ENCODE data around the gene RAX2. TPM values are rescaled to one million over a fixed set of nuclear protein-coding genes. Genes with fewer than 3 reads are reported as not detected.

RAX2 gene
- total RNA-seq, 8 experiments from 2014 or later = 0.05 to 1.00 (median 0.21) TPM; not detected in 1

DNA sequence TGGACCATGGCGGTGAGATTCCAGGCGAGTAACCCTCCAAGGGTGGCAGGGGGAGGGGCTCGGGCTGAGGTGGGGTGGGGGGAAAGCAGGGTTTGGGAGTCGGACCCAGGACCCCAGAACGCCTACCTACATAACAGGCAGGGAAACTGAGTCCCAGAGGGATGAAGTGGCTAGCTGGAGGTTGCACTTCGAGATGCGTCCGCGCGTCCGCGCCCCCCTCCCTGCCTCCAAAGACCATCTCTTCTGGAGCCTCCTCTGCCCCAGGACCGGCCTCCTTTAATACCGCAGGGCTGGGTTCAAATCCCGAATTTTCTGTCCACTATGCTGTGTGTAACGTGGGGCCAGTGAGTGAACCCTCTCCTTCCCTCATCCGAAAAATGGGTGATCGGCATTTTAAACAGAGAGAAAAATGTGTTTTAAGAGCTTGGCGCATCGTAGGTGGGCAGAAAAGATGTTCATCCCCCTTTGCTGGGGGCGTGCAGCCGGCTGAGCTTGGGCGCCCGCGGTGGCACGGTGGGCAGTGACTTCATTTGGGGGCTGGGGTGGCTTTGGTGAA lies 50.1 kb downstream of the RAX2 start:
- H3K27ac ChIP-seq = no peak overlapping the region
- H3K4me1 ChIP-seq (replicated peaks in 1 of 2) = peaks cover 0 to 3% of the 10 kb centered on the region in 2 donors
- ATAC-seq (replicated peaks in 6 of 8) = no peak
- H3K4me3 ChIP-seq = no peak overlapping the region
- WGBS, 10 experiments = 0 to 27% (median 5%) methylated on average over 1 to 11 of the region's 26 CpGs; no CpG with 5 or more reads in 4 of the 10 experiments
- in situ Hi-C loops (cut with MboI; ENCODE audit: low pct_unique_long_range_greater_than_20kb in 2 of 9, low sequenced_read_pairs in 9 of 9, unreplicated experiment in 9 of 9) = loop anchor here in 1 of 9 experiments (25.0 kb wide), 1 partner anchor 160 kb away; the partner anchor contains the start of genes HMG20B and MFSD12

DNA sequence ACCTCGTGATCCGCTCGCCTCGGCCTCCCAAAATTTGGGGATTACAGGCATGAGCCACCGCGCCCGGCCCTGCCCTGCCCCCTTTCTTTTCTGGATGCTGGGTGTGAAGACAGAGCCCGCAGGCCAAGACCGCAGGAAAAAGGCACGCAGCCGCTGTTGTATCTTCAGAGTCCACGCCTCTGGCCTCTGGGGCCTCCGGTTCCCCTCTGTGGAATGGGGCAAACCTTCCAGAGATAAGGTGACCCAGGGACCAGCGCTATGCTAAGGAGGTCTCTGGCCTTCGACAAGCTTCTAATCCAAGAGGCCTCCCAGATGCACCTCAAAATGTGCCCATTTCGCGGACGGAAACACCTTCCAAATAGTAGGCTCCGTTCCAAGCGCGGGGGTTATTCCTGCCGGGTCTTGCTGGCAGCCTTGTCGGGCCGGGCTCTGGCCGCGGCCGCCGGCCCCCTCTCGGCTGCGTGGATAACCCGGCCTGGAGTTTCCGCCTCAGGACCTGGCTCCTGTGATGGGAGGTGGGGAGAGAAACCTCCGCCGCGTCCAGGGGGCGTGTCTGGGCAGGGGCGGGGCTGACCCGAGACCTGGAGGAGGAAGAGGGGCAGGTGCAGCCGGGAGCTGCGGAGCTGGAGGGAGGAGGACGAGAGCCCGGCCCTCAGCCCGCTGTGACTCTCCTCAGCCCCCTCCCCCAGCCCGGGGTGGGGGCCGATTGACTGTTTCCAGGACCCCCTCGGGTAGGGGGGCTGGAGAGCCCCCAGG lies 50.7 kb downstream of the RAX2 start:
- Histone ChIP-seq H3K27ac (no peak overlapping the region), H3K4me3 (no peak overlapping the region), H3K4me1 (replicated peaks in 1 of 2) (peaks cover 0 to 3% of the 10 kb centered on the region in 2 donors)
- in situ Hi-C loops (cut with MboI; ENCODE audit: low pct_unique_long_range_greater_than_20kb in 2 of 9, low sequenced_read_pairs in 9 of 9, unreplicated experiment in 9 of 9) = loop anchor here in 1 of 9 experiments (25.0 kb wide), 1 partner anchor 159 kb away; the partner anchor contains the start of genes HMG20B and MFSD12
- 44 to 90% (median 53%) methylated on average over 4 to 16 of the region's 46 CpGs; no CpG with 5 or more reads in 4 of the 10 experiments for WGBS, 10 experiments
- ATAC-seq (replicated peaks in 6 of 8) = peak; percentile 45 to 80 (median 67)

DNA sequence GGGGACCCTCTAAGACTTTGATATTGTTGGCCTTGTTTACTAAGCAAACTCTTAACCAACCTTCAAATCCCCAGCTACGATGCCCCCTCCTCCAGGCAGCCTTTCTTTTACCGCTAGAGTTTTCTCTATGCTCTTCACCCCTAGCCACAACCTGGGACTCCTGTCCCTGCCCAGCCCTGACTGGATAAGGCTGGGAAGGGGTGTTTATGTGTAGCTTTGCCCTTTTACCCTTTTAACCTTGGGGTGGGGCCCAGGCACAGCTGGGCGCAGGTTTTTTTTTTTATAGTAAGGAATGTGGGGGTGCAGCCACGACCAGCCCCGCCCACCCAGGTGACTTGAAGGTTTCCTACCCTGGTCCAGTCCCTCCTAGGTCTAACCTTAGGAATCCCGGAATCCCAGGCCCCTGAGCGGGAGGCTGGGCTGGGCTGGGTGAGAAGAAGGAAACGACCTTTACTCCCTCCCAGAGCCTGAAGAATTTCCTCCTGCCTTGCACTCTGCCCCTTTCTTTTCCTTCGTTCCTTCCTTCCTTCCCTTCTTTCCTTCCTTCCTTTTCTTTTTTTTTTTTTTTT lies 51.6 kb downstream of the RAX2 start:
- in situ Hi-C loops (cut with MboI; ENCODE audit: low pct_unique_long_range_greater_than_20kb in 2 of 9, low sequenced_read_pairs in 9 of 9, unreplicated experiment in 9 of 9) = loop anchor here in 1 of 9 experiments (25.0 kb wide), 1 partner anchor 158 kb away; the partner anchor contains the start of genes HMG20B and MFSD12
- no peak for ATAC-seq (replicated peaks in 6 of 8)
- Histone ChIP-seq H3K27ac (no peak overlapping the region), H3K4me1 (replicated peaks in 1 of 2) (peaks cover 0 to 3% of the 10 kb centered on the region in 2 donors), H3K4me3 (no peak overlapping the region)
- 10 to 70% (median 30%) methylated on average over 1 to 8 of the region's 9 CpGs; no CpG with 5 or more reads in 3 of the 10 experiments for WGBS, 10 experiments

DNA sequence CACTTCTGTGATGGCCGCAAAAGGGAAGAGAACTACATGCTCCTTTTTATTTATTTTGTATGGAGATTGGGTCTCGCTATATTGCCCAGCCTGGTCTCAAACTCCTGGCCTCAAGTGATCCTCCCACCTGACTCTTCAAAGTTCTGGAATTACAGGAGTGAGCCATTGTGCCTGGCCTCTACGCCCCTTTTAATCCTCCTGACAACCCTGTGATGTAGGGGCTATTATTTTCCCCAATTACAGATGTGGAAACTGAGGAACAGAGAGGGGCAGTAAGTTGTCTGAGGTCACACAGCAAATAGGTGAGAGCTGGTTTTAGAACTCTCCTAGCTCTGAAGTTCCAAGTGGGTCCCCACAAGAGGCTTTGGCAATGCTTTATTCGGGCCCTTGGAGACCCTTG lies 52.2 kb downstream of the RAX2 start:
- in situ Hi-C loops (cut with MboI; ENCODE audit: low pct_unique_long_range_greater_than_20kb in 2 of 9, low sequenced_read_pairs in 9 of 9, unreplicated experiment in 9 of 9) = loop anchor here in 1 of 9 experiments (25.0 kb wide), 1 partner anchor 158 kb away; the partner anchor contains the start of genes HMG20B and MFSD12
- ATAC-seq (replicated peaks in 6 of 8) = no peak
- Histone ChIP-seq H3K4me3 (no peak overlapping the region), H3K27ac (no peak overlapping the region), H3K4me1 (replicated peaks in 1 of 2) (peaks cover 0 to 3% of the 10 kb centered on the region in 2 donors)
- 50 to 100% (median 82%) methylated on average over 1 to 2 of the region's 4 CpGs; no CpG with 5 or more reads in 6 of the 10 experiments for WGBS, 10 experiments

Other genes starting within 250 kb of the RAX2 start
- 1 to 10 TPM in 4 of 8 experiments, under 1 TPM in 4; 0.50 to 4.3 (median 0.99) TPM for gene TEKTIP1, start 233.1 kb downstream of the RAX2 start, total RNA-seq
- gene MFSD12, start 214.6 kb downstream of the RAX2 start, total RNA-seq = 10 to 100 TPM; 21.9 to 87.4 (median 44.0) TPM
- 100 to 1,000 TPM in 1 of 8 experiments, 10 to 100 TPM in 7; 17.0 to 122 (median 35.3) TPM for gene HMG20B, start 199.3 kb downstream of the RAX2 start, total RNA-seq
- under 1 TPM in 7 of 8 experiments, not detected in 1; 0.05 to 0.84 (median 0.14) TPM for gene GIPC3, start 186.8 kb downstream of the RAX2 start, total RNA-seq
- gene TBXA2R, start 165.4 kb downstream of the RAX2 start, total RNA-seq = under 1 TPM in 7 of 8 experiments, not detected in 1; 0.07 to 0.62 (median 0.36) TPM
- 10 to 100 TPM; 11.7 to 23.0 (median 15.7) TPM for gene CACTIN, start 145.4 kb downstream of the RAX2 start, total RNA-seq
- 10 to 100 TPM in 6 of 8 experiments, 1 to 10 TPM in 2; 6.7 to 21.4 (median 13.7) TPM for gene PIP5K1C, start 71.8 kb downstream of the RAX2 start, total RNA-seq
- 1 to 10 TPM in 2 of 8 experiments, under 1 TPM in 3, not detected in 3; 0.41 to 7.4 (median 0.96) TPM for gene TJP3, start 63.8 kb downstream of the RAX2 start, total RNA-seq
- gene APBA3, start 10.5 kb downstream of the RAX2 start, total RNA-seq = 10 to 100 TPM; 12.3 to 26.3 (median 16.8) TPM
- gene MRPL54, start 9.5 kb downstream of the RAX2 start, total RNA-seq = 100 to 1,000 TPM in 1 of 8 experiments, 10 to 100 TPM in 7; 62.6 to 106 (median 86.6) TPM
- gene MATK, start 14.2 kb upstream of the RAX2 start, total RNA-seq = 1 to 10 TPM in 4 of 8 experiments, under 1 TPM in 4; 0.29 to 1.8 (median 1.0) TPM
- 10 to 100 TPM in 1 of 8 experiments, 1 to 10 TPM in 6, under 1 TPM in 1; 0.36 to 11.7 (median 7.2) TPM for gene ZFR2, start 96.8 kb upstream of the RAX2 start, total RNA-seq
- gene ATCAY, start 108.5 kb upstream of the RAX2 start, total RNA-seq = 10 to 100 TPM in 5 of 8 experiments, under 1 TPM in 2, not detected in 1; 0.10 to 58.2 (median 48.6) TPM
- gene NMRK2, start 160.8 kb upstream of the RAX2 start, total RNA-seq = not detected
- gene DAPK3, start 198.9 kb upstream of the RAX2 start, total RNA-seq = 10 to 100 TPM; 42.4 to 63.4 (median 50.8) TPM
- gene EEF2, start 213.2 kb upstream of the RAX2 start, total RNA-seq = 1,000 to 10,000 TPM; 3,034 to 7,601 (median 4,897) TPM
- gene PIAS4, start 235.5 kb upstream of the RAX2 start, total RNA-seq = 10 to 100 TPM; 11.6 to 31.8 (median 22.6) TPM